Glomerular visceral epithelial cell (primary cell): Measurements from ENCODE around the gene SPRED1.

Source experiments
- DNase-seq: peaks from one replicate; pipeline ENCODE4 v3.0.0-alpha.2; 2016; ENCODE audit errors: extremely low spot score

The SPRED1 gene

GRCh38 chr15:38281031-38281430 is 28.4 kb downstream of the SPRED1 start:
- no peak for DNase-seq

DNA sequence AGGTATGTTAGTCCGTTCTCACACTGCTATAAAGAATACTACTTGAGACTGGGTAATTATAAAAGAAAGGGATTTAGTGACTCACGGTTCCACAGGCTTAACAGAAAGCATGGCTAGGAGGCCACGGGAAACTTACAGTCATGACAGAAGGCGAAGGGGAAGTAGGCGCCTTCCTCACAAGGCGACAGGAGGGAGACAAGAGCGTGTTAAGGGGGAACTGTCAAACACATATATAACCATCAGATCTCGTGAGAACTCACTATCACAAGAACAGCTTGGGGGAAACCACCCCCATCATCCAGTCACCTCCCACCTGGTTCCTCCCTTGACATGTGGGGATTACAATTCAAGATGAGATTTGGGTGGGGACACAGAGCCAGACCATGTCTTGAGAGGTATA is 30.4 kb downstream of the SPRED1 start:
- DNase-seq, result no peak

GRCh38 chr15:38285456-38285855 is 32.8 kb downstream of the SPRED1 start:
- no peak for DNase-seq

- DNase-seq, result no peak
These were observed 41.5 kb downstream of the SPRED1 start for GRCh38 chr15:38294126-38294525.

- DNase-seq, result no peak
These were observed 45.2 kb downstream of the SPRED1 start for GRCh38 chr15:38297623-38298388.

- DNase-seq, result no peak
These were observed 46.6 kb downstream of the SPRED1 start for GRCh38 chr15:38299216-38299615.

DNA sequence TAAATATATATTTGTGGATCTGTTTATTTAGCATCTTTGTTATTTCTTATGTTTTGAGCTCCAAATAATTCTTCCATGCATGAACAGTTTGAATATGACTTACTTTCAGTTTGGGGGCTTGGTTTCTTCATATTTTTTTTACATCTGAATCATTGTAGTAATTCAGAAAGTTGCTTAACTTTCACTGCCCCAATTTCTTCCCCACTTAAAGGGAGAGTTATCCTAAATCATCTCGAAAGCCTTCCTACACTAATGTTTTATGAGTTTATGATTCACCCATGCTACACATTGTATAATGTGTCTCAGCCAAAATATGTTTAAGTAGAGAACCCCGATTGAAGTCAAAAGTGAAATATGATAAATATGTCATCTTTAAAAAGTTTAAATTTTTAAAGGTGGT is 47.8 kb downstream of the SPRED1 start:
- no peak for DNase-seq

DNA sequence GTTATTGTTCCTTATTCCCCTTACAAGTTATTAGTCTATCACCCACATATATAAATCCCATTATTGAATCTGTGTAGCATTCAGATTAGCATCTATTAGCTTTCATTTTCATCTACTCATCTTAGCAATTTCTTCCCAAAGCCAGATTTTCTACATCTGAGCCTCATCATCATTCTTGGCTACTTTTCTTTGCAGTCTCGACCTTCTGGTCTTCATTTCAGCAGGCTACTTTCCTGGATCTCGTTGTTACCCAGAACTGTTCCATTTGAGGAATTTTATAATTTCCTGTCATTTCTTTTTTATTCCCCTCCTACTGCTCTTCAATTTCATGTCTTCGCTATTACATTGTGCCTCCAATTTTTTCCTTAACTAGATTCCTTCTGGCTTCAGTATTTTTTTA is 51.8 kb downstream of the SPRED1 start:
- DNase-seq, result no peak

DNA sequence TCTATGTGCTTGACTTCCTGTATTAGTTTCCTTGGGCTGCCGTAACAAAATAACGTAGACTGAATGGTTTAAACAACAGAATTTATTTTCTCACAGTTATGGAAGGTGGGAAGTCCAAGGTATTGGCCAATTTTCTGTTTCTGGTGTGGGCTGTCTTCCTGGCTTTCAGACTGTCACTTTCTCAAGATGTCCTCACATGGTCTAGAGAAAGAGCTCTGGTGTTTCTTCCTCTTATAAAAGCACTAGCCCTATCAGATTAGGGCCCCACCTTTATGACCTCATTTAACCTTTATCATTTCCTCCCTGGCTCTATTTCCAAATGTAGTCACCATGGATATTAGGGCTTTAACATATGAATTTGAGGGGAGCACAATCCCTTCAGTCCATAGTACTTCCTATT is 54.6 kb downstream of the SPRED1 start:
- DNase-seq, result no peak

DNA sequence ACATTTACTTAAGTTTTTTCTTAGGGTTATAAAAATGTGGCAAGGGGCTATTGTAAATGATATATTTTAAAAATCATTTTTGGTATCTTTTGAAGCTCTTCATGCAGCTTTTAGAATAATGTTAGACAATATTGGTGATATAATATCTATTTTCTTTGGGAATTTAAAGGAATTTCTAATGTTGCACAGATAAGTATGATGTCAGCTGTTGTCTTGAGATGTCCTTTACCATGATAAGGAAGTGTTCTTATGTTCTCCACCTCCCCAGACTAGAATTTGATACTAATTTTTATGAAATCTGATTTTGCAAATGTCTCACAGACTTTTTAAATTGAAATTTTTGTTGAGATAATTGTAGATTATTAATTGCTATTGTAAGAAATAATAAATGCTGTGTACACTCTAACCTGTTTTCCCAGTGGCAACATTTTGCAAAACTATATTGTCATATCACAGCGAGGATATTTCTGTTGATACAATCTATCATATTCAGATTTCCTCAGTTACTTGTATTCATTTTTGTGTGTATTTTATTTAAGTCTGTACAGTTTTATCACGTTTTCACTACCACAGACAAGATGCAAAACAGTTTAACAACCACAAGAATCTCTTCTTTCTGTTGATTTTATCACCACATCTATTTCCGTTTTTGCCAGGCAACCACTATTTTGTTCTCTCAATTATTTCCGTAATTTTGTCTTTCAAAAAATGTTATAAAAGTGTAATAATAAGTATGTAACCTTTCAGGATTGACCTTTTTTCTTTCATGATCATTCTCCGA is 55.4 kb downstream of the SPRED1 start:
- DNase-seq, result no peak

GRCh38 chr15:38308797-38309196 is 56.2 kb downstream of the SPRED1 start:
- no peak for DNase-seq

DNA sequence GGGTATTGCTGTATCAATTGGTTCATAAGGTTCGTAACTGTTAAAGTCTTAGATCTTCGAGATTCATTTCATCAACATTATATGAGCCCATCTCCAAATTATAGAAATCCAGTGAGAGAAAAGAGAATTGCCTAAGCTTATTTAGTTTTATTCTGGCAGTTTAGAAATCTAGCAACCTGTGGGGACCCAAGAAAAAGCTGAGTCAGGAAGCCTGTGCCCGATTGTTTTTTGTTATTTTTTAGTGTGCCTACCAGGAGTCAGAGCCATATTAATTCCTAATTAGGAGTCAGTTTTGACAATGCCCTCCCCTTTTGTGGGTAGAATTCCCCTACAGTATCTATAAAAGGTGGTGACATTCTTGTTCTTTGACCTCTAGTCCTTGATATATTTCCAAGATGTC is 59.6 kb downstream of the SPRED1 start:
- DNase-seq, result no peak

DNA sequence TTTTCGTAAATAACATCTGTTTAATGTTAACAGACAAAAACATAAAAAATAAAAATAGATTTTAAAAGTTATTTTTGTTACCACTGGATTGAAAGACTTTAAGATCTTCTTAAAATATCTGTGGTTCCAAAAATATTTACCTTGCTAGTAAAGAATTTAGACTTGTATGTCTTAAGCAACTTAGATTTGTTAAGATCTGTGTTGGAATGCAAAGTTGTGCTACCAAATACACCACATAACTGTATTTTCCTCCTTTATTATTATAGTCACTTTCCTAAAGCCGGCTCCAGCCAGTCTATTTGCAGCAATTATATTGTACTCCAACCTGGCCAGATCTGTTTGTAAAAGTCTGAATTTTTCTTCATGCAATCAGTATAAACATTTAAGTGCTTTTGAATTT is 63.7 kb downstream of the SPRED1 start:
- DNase-seq, result no peak

DNA sequence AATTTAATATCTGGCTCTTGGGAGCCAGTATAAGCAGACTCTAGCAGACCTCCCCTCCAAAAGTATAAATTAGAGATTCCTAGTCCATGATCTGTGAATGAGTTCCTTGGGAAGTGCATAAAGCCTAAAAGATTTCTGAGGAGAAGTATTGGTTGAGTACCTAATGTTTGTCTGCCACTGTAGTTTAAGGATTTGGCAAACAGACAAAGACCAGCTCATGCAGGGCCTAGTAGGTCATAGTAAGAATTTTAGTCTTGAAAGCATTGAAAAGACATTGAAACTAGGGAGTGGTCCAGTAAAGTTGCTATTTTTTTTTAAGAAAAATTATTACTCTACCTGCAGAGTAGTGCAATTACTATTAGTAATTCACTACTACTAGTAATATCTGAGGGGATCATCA is 67.5 kb downstream of the SPRED1 start:
- no peak for DNase-seq

DNA sequence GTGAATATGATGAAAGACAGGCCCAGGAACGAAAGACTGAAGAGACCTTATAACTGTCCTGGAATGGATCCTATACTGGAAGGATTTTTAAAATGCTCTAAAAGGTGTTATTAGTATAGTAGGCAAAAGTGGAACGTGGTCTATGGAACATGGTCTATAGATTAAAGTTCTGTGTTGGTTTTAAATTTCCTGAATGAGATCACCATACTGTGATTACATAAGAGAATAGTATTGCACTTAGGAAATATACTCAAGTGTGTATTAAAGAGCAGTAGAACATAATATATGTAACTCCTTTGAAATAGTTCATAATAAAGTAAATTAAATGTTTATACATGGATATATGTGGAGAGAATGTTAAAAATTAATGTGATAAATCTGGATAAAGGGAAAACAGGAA is 68.2 kb downstream of the SPRED1 start:
- no peak for DNase-seq

DNA sequence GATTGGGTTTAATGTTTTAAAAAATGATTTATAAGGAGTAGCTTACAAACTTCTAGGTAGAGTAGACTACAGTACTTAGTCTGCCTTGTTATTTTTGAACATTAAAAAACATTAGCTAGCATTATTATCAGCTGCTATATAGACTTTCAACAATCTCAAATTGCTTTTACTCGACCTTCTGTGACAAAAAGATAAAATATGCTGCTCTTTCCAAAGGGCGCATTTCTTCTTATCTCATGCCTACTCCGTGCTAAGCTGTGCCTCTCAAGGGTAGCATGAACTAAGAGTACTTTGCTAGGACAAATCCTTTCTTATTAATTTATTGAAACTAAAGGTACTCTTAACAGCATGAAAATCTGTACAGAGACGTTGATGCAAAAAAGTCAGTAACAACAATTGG is 71.3 kb downstream of the SPRED1 start:
- DNase-seq, result no peak

- DNase-seq, result no peak
These were observed 72.5 kb downstream of the SPRED1 start for GRCh38 chr15:38324939-38325647.

DNA sequence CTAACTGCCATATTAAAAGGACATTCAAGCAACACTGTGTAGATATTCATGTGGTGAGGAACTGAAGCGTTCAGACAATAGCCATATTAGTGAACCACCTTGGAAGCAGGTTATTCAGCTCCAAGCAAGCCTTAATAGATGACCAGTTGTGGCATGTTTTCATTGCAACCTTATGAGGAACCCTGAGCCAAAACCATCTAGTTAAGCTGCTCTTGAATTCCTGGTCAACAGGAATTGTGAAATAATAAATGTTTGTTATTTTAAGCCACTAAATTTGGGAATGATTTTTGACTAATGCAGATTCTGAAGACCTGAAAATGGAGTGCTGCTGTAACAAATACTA is 73.0 kb downstream of the SPRED1 start:
- DNase-seq, result no peak

DNA sequence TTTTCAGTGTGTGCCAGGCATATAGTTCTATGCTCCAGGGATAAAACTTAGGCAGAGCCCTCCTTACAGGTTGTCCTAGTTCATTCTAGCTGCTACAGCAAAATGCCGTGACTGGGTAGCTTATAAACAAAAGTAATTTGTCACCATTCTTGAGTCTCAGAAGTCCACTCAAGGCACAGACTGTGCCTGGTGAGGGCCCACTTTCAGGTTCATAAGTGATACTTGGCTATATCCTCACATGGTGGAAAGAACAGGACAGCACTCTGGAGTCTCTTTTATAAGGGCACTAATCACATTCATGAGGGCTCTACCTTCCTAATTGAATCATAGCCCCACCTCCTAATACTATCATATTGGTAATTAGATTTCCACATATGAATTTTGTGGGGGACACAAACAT is 80.1 kb downstream of the SPRED1 start:
- DNase-seq, result no peak

DNA sequence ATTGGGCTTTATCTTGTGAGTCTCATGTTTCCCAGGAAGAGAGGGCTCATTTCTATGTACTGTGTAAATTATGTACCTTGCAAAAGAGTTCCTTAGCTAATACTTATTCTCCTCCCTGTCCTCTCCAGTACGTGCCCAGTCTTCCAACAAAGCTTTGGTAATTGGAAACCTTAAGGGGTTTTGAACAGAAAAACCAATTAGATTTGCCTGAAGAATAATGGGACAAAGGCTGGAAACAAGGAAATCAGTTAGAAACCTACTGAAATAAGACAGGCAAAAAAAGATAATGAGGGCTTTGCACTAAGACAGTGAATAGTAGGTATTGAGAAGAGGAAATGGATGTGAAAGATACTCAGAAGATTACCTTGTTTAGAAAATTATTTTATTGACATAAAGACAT is 82.5 kb downstream of the SPRED1 start:
- DNase-seq, result no peak

GRCh38 chr15:38344351-38344750 is 91.7 kb downstream of the SPRED1 start:
- no peak for DNase-seq

DNA sequence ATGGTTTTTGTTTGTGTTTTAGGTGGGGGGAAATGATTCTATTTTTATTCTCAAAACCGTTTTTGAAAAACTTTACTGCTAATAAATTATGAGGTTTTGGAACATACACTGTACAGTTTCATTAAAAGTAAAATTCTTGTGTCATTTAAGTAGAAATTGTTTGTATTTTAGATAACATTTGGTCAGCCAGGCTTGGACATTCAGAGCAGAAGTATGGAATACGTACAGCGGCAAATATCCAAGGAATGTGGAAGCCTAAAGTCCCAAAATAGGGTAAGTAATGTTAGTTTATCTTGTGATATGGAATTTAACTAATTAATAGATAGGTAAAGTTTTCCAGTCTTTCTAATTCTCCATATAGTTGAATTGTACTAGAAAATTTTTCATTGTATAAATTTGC is 96.6 kb downstream of the SPRED1 start:
- no peak for DNase-seq

- no peak for DNase-seq
These were observed 98.8 kb downstream of the SPRED1 start for GRCh38 chr15:38351466-38351865.
